Measurements from ENCODE around the gene DNAJC27.

DNAJC27 gene

DNA sequence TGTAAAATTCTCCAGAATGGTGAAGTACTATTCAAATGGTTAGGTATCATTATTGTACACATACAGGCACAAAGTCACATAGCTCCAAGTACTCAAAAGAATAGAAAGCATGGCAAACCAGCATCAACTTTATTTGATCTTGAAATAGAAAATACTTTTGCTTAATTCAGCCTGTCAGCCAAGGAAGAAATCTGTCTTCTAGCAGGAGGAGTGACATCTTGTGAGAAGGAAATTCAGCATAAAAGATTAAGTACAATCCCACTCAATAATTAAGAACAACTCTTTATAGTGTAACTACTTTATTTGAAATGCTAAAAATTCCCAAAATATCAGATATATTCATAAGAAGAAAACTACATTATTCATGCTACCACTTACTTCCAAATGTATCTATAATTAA lies 15.8 kb downstream of the DNAJC27 start:
- no peak overlapping the region for H3K27ac Mint-ChIP-seq
- no peak for ATAC-seq (ENCODE audit: low read depth)
- no peak overlapping the region for H3K4me3 Mint-ChIP-seq
- H3K36me3 Mint-ChIP-seq: peaks cover 73% of the 10 kb centered on the region
- H3K4me1 Mint-ChIP-seq: peaks cover 2% of the 10 kb centered on the region
- DNase-seq (ENCODE audit: low spot score in 2 of 2): no peak
- H3K9me3 Mint-ChIP-seq: peaks cover 7% of the 10 kb centered on the region
- no peaks in the 10 kb centered on the region for H3K27me3 Mint-ChIP-seq

DNA sequence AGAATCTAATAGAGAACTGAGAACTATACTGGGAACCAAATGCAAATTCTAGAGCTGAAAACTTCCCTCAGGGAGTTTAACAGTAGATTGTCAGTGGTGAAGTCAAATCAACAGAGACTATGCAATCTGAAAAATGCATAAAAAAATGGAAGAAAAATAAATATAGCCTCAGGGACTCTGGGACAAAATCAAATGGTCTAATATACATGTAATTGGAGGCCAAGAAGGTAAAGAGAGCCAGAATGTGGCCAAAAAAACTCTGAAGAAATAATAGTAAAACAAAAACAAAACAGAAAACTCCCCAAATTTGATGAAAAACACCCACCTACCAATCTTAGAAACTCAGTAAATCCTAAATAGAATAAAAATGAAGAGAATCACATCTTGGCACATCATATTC lies 16.5 kb downstream of the DNAJC27 start:
- Mint-ChIP-seq H3K4me3 (no peak overlapping the region), H3K9me3 (peaks cover 7% of the 10 kb centered on the region), H3K27ac (no peak overlapping the region), H3K27me3 (no peaks in the 10 kb centered on the region), H3K4me1 (peaks cover 2% of the 10 kb centered on the region), H3K36me3 (peaks cover 68% of the 10 kb centered on the region)
- DNase-seq (ENCODE audit: low spot score in 2 of 2): no peak
- ATAC-seq (ENCODE audit: low read depth): no peak

DNA sequence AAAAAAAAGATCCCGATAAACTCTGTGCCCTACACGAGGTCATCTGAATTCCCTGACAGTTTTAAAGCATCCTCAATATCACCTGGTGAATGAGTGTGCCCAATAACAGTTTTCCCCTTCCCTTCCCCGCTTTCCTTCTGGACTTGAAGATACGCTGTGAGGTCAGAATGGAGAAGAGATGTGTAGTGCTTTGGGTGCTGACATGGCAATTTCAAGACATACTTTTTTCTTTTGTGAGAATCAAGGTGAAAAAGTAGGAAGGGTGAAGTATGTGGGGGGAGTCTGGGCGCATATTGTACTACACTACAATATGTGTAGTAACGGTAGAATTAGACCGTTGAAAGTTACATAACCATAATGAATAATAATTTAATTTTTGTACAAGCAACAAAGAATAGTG lies 21.7 kb downstream of the DNAJC27 start:
- H3K27ac Mint-ChIP-seq: no peak overlapping the region

DNA sequence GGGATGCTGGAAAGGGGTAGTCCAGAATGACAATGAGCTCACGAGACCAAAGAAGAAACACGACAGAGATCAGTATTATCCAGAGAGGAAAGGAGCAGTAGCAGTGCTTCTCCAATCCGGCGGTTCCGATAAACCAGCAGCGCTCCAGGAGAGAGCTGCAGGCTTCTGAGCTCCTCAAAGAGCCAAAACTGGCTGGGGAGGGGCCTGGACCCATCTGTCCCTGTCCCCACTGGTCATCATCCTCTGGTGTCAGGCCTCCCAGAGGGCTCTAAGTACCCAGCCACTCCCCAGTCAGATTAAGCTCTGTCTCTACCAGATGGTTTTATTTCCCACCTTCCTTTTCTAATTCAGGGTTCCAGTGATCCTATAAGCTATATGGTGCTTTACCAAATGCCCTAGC lies 23.2 kb downstream of the DNAJC27 start:
- Mint-ChIP-seq H3K4me1 (no peaks in the 10 kb centered on the region), H3K27ac (no peak overlapping the region), H3K27me3 (no peaks in the 10 kb centered on the region), H3K36me3 (peaks cover 27% of the 10 kb centered on the region), H3K4me3 (no peak overlapping the region), H3K9me3 (no peaks in the 10 kb centered on the region)
- DNase-seq (ENCODE audit: low spot score in 2 of 2) (no peak), ATAC-seq (ENCODE audit: low read depth) (no peak)

More for the DNA sequence above, 21.7 kb downstream of the DNAJC27 start:
- Mint-ChIP-seq H3K4me3 (no peak overlapping the region), H3K27me3 (no peaks in the 10 kb centered on the region), H3K4me1 (no peaks in the 10 kb centered on the region), H3K36me3 (peaks cover 38% of the 10 kb centered on the region), H3K9me3 (peaks cover under 1% of the 10 kb centered on the region)
- ATAC-seq (ENCODE audit: low read depth) (no peak), DNase-seq (ENCODE audit: low spot score in 2 of 2) (no peak)

DNA sequence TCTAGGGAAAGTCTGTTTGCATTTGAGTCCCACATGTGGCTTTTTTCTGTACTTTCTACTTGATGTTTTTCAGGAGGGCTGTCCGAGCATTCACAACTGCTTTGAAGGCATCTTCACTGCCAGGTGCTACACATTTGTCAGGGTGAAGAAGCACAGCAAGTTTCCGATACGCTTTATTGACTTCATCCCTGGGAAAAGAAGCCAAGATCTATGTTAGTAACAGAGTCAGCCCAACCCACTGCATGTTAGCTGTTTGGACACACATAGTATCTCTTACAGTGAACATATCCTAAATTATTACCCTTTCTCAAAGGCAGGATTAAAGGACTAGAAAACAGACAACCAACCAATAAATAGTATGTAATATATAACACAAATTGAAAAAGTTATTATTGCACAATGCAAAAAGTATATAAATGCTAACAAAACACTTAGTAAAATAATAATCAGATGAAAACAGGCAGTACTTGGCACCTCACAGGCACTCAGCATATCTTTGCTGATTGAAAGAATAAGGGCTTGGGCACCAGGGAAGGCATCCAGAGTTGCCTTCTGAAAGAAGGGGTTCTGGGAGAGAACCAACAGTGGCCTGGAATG lies 24.1 kb downstream of the DNAJC27 start:
- ATAC-seq (ENCODE audit: low read depth) (no peak), DNase-seq (ENCODE audit: low spot score in 2 of 2) (no peak)
- Mint-ChIP-seq H3K4me1 (no peaks in the 10 kb centered on the region), H3K27me3 (no peaks in the 10 kb centered on the region), H3K27ac (no peak overlapping the region), H3K36me3 (peaks cover 23% of the 10 kb centered on the region), H3K4me3 (no peak overlapping the region), H3K9me3 (no peaks in the 10 kb centered on the region)

DNA sequence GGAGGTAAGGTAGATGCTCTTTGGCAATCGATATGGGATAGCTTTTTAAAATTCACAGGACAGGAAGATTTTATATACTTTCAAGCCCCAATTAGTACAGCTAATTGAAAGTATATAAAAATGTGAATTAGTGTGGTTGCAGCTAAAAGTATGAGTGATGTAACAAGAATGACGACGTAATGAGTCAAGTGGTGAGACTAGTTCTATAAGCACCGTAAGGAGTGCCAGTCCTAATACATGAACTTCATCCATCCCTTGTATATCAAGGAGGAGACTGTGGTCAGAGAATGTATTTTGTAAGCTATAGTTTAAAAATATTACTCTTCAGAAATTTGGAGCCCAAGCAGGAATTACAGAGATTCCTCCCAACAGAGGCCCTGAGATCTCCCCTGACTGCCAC lies 25.8 kb downstream of the DNAJC27 start:
- DNase-seq (ENCODE audit: low spot score in 2 of 2) (no peak), ATAC-seq (ENCODE audit: low read depth) (no peak)
- Mint-ChIP-seq H3K36me3 (peaks cover 14% of the 10 kb centered on the region), H3K27ac (no peak overlapping the region), H3K4me1 (no peaks in the 10 kb centered on the region), H3K4me3 (no peak overlapping the region), H3K9me3 (no peaks in the 10 kb centered on the region), H3K27me3 (peaks cover under 1% of the 10 kb centered on the region)

DNA sequence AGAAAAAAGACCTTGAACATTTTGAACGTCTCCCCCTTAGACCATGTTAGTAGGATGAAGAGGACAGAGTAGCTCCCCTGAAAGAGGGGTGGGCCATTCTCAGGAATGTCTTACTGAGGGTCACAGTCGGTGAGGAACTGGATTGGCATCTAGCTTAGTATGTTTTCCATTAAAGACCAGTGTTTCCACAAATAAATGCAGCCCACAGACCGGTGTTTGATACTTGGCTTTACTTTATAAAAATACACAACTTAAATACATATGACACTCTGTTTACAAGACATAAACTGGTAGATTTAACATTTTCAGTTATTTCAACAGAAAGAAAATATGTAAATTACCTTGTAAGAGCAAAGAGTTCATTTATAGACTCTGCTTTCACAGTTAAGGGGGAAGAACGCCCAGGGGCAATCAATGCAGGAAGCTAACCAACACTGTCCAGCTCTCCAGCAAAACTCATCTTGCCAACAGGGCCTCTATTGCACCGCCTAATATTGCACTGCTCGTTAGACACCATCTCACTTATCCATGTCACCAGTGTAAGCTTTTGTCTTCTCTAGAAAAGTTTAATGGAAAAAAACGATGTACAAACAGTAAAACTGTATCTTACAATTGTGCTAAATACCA lies 28.2 kb downstream of the DNAJC27 start:
- Mint-ChIP-seq H3K9me3 (no peaks in the 10 kb centered on the region), H3K27ac (no peak overlapping the region), H3K36me3 (peaks cover 10% of the 10 kb centered on the region), H3K4me3 (no peak overlapping the region), H3K4me1 (no peaks in the 10 kb centered on the region), H3K27me3 (peaks cover 1% of the 10 kb centered on the region)
- DNase-seq (ENCODE audit: low spot score in 2 of 2) (no peak), ATAC-seq (ENCODE audit: low read depth) (no peak)

DNA sequence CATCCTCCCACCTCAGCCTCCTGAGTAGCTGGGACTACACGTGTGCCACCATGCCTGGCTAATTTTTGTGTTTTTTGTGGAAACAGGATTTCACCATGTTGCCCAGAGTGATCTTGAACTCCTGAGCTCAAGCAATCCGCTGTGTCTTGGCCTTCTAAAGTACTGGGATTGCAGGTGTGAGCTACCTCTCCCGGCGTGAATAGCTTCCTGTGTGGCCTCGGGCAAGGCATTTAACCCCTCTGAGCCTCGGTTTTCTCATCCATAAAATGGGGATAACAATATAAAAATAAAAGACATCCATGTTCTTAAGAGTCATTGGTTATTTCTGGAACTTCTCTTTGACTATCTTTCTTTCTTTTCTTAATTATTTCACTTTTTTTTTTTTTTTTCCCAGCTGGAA lies 32.4 kb downstream of the DNAJC27 start:
- Mint-ChIP-seq H3K4me1 (no peaks in the 10 kb centered on the region), H3K36me3 (peaks cover 1% of the 10 kb centered on the region), H3K4me3 (no peak overlapping the region), H3K9me3 (no peaks in the 10 kb centered on the region), H3K27ac (no peak overlapping the region), H3K27me3 (peaks cover 1% of the 10 kb centered on the region)
- DNase-seq (ENCODE audit: low spot score in 2 of 2): no peak
- no peak for ATAC-seq (ENCODE audit: low read depth)

DNA sequence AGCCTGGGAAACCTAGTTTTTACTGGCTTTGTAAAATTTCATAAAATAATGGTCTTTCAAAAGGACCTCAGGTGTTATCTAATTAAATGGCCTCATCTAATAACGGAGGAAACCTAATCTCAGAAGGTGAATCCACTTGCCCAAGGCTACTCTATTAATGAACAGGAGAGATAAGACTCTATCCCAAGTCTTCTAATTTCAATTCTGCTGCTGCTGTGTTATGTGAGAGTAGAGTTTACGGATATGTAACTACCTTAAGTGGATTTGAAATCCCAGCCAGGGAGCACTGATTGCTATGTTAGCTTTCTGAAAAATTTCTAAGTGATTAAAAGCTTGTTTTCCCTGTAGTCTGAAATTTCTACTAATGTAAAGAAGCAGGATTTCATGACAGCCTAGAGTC lies 34.5 kb downstream of the DNAJC27 start:
- no peak overlapping the region for H3K27ac Mint-ChIP-seq
- no peaks in the 10 kb centered on the region for H3K9me3 Mint-ChIP-seq
- H3K27me3 Mint-ChIP-seq: peaks cover 1% of the 10 kb centered on the region
- no peak for ATAC-seq (ENCODE audit: low read depth)
- no peak for DNase-seq (ENCODE audit: low spot score in 2 of 2)
- H3K36me3 Mint-ChIP-seq: no peaks in the 10 kb centered on the region
- no peaks in the 10 kb centered on the region for H3K4me1 Mint-ChIP-seq
- no peak overlapping the region for H3K4me3 Mint-ChIP-seq

DNA sequence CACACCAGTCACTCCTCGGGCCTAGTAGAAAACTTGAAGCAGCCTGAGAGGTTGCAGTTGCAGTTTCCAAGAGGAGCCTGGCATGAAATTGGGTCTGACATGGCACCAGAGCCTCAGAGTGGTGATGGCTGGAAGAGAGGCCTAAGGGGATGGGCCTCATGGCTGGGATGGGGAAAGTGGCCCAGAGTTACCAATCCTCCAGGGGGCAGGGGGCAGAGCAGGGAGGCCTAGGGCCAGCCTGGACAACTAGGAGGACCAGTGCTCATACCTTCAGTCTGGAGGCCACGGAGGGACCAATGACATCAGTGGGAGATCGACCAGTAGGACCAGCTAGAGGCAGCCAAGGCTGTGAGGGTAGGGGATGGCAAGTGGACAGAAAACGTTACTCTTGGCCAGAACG lies 36.6 kb downstream of the DNAJC27 start:
- no peaks in the 10 kb centered on the region for H3K9me3 Mint-ChIP-seq
- no peaks in the 10 kb centered on the region for H3K36me3 Mint-ChIP-seq
- no peaks in the 10 kb centered on the region for H3K27me3 Mint-ChIP-seq
- peaks cover 3% of the 10 kb centered on the region for H3K4me1 Mint-ChIP-seq
- DNase-seq (ENCODE audit: low spot score in 2 of 2): no peak
- no peak overlapping the region for H3K4me3 Mint-ChIP-seq
- ATAC-seq (ENCODE audit: low read depth): no peak
- H3K27ac Mint-ChIP-seq: no peak overlapping the region

DNA sequence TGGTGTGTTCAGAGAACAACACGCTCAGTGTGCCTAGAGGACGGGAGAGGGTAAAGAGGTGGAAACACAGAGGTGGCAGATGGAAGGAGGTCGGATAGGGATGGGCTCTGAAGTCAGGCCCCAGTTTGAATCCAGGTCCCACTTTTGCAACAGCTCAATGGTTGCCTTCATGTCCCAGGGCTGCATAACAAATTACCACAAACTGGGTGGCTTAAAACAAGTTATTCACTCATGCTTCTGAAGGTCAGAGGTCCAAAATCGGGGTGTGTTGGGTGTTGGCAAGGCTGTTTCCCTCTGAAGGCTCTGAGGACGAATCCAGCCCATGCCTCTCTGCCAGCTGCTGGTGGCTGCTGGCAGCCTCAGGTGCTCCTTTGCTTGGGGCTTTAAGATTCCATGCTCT lies 39.0 kb downstream of the DNAJC27 start:
- Mint-ChIP-seq H3K36me3 (no peaks in the 10 kb centered on the region), H3K27ac (no peak overlapping the region), H3K27me3 (no peaks in the 10 kb centered on the region), H3K4me3 (no peak overlapping the region), H3K4me1 (peaks cover 3% of the 10 kb centered on the region), H3K9me3 (no peaks in the 10 kb centered on the region)
- DNase-seq (ENCODE audit: low spot score in 2 of 2) (no peak), ATAC-seq (ENCODE audit: low read depth) (no peak)

DNA sequence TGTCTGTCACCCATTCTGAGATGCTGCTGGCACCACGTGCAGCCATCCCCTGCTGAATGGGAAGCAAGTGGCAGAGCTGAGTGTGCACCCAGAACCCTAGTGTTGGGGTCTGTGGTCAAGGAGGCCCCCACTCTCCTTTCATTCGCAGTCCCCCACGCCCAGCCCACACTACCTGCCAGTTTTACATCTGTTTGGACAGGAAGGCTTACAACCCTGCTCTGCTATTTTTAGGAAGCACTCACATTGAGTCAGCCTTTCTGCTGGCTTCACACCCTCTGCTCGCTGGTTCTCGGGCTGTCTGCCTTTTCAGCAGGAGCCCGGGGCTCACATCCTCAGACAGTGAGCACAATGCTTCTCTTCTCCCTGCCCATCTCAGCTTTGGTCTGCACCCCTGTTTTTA lies 41.0 kb downstream of the DNAJC27 start:
- no peaks in the 10 kb centered on the region for H3K36me3 Mint-ChIP-seq
- ATAC-seq (ENCODE audit: low read depth) (peak; percentile 26), DNase-seq (ENCODE audit: low spot score in 2 of 2) (no peak)
- no peaks in the 10 kb centered on the region for H3K27me3 Mint-ChIP-seq
- H3K4me1 Mint-ChIP-seq: peaks cover 10% of the 10 kb centered on the region
- H3K9me3 Mint-ChIP-seq: no peaks in the 10 kb centered on the region
- no peak overlapping the region for H3K27ac Mint-ChIP-seq
- H3K4me3 Mint-ChIP-seq: no peak overlapping the region

DNA sequence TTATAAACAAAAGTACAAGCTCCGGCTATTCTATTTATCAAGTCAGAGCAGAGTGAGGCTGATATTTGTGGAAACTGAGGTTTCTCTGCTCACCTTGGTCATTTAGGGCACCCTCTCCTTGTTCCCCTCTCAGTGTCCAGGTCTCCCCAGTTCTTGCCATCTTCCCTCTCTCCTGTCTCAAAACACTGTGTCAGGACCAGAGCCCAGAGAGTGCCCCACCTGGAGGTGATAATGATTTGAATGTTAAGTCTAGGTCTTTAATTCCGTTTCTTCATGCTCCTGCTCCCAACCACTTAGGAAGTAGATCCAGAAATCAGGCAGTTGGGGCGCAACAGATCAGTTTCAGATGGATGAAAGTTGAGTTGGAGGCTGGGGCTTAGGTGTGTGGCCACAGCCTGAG lies 42.5 kb downstream of the DNAJC27 start:
- ATAC-seq (ENCODE audit: low read depth) (no peak), DNase-seq (ENCODE audit: low spot score in 2 of 2) (no peak)
- Mint-ChIP-seq H3K36me3 (no peaks in the 10 kb centered on the region), H3K4me1 (peaks cover 10% of the 10 kb centered on the region), H3K27ac (no peak overlapping the region), H3K4me3 (no peak overlapping the region), H3K27me3 (no peaks in the 10 kb centered on the region), H3K9me3 (no peaks in the 10 kb centered on the region)

DNA sequence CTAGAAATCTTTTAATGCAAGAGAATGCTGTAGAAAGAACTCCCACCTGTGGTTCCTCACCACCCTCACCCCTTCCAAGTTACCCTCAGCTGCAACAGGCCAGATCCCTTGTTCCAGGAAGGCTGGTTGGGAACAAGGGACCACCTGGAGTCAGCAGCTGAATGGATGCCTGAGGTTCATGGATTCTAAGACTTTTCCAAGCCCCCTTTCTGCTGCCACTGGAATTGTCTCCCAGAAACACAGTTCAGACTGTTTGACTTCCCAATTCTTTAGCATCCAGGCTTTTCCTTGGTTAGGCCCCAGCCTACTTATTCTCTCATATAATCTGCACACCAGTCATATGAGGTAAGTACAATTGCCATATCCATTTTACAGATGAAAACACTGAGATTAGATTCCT lies 43.7 kb downstream of the DNAJC27 start:
- Mint-ChIP-seq H3K27me3 (no peaks in the 10 kb centered on the region), H3K9me3 (no peaks in the 10 kb centered on the region), H3K36me3 (no peaks in the 10 kb centered on the region), H3K27ac (no peak overlapping the region), H3K4me1 (peaks cover 10% of the 10 kb centered on the region), H3K4me3 (no peak overlapping the region)
- DNase-seq (ENCODE audit: low spot score in 2 of 2): no peak
- no peak for ATAC-seq (ENCODE audit: low read depth)

DNA sequence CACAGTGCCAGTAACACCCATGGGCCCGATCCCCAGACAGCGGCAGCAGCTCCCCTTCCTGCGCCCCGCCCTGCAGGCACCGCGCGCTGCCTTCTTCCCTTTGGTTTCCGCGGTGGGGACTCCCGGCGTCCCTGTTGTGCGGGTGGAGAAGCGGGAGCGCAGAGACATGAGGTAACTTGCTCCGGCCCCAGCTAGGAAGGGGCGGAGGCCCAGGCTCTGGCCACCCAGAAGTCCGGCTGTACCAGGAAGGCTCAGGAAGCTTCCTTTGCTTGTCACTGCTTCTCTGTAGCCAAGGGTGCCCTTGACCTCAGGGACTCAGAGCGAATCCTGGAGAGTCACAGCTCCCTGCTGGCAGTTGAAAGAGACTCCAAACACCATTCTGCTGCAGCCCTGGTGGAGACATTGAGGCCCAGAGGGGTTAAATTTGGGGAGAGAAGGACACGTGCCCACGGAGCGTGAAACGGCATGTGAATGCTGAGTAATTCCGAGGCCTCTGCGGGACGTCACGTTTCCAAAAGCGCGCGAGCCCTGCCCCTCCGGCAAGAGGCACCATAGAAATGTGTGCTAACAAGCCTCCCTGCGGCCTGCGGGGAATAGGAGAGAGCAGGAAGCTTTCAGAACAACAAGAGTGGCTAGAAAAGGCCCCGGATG lies 45.0 kb downstream of the DNAJC27 start:
- no peaks in the 10 kb centered on the region for H3K27me3 Mint-ChIP-seq
- H3K4me1 Mint-ChIP-seq: peaks cover 10% of the 10 kb centered on the region
- H3K36me3 Mint-ChIP-seq: no peaks in the 10 kb centered on the region
- no peaks in the 10 kb centered on the region for H3K9me3 Mint-ChIP-seq
- H3K27ac Mint-ChIP-seq: no peak overlapping the region
- ATAC-seq (ENCODE audit: low read depth) (peak; percentile 37), DNase-seq (ENCODE audit: low spot score in 2 of 2) (no peak)
- H3K4me3 Mint-ChIP-seq: no peak overlapping the region

Data from memory B cell (primary cell).